Kidney capillary endothelial cell (primary cell): ENCODE measurements around the gene PDGFA.

ENCODE experiments used
- DNase-seq: peaks from one replicate; pipeline ENCODE4 v3.0.0-alpha.2; 2018; ENCODE audit warnings: low spot score

The PDGFA gene

GRCh38 chr7:503575-504111 is 16.0 kb downstream of the PDGFA start:
- no peak for DNase-seq

GRCh38 chr7:502296-502695 is 17.4 kb downstream of the PDGFA start:
- no peak for DNase-seq

GRCh38 chr7:501526-501925 is 18.1 kb downstream of the PDGFA start:
- DNase-seq = no peak

- DNase-seq = no peak
Measured at GRCh38 chr7:500521-501420, 18.9 kb downstream of the PDGFA start.

- no peak for DNase-seq
Measured at GRCh38 chr7:499853-500485, 19.7 kb downstream of the PDGFA start.

- DNase-seq = no peak
Measured at GRCh38 chr7:498678-499641, 20.7 kb downstream of the PDGFA start.

GRCh38 chr7:497946-498655 is 21.5 kb downstream of the PDGFA start:
- no peak for DNase-seq

GRCh38 chr7:497346-497745 is 22.3 kb downstream of the PDGFA start:
- no peak for DNase-seq

- DNase-seq = no peak
Measured at GRCh38 chr7:496528-497295, 22.9 kb downstream of the PDGFA start.

GRCh38 chr7:495761-496321 is 23.8 kb downstream of the PDGFA start:
- no peak for DNase-seq

GRCh38 chr7:495326-495725 is 24.3 kb downstream of the PDGFA start:
- no peak for DNase-seq

- no peak for DNase-seq
Measured at GRCh38 chr7:494906-495305, 24.7 kb downstream of the PDGFA start.

GRCh38 chr7:494259-494687 is 25.4 kb downstream of the PDGFA start:
- no peak for DNase-seq

- DNase-seq = no peak
Measured at GRCh38 chr7:493661-494251, 25.9 kb downstream of the PDGFA start.

- no peak for DNase-seq
Measured at GRCh38 chr7:492714-493065, 27.0 kb downstream of the PDGFA start.

- DNase-seq = no peak
Measured at GRCh38 chr7:491958-492713, 27.5 kb downstream of the PDGFA start.

- DNase-seq = no peak
Measured at GRCh38 chr7:491292-491957, 28.2 kb downstream of the PDGFA start.

GRCh38 chr7:490461-491291 is 29.0 kb downstream of the PDGFA start:
- DNase-seq = no peak
